Measurements from ENCODE around the gene CNTN1.

The CNTN1 gene

DNA sequence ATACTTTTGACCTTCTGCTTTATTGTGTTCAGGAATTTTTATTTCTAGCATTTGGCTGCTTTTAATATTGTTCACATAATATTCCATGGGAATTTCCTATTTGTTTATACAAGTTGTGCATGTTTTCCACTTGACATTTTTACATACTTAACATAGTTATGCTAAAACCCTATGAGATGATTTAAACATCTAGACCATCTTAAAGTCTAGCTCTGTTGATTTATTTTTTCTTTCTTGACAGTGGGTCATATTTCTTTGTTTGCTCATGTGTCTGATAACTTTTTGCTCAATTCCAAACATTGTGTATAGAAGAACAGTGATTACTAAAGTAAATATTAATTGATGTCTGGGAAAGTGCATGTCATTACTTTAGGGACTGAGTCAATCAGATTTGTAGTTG, 293.8 kb downstream of the CNTN1 start:
- no peak for DNase-seq

DNA sequence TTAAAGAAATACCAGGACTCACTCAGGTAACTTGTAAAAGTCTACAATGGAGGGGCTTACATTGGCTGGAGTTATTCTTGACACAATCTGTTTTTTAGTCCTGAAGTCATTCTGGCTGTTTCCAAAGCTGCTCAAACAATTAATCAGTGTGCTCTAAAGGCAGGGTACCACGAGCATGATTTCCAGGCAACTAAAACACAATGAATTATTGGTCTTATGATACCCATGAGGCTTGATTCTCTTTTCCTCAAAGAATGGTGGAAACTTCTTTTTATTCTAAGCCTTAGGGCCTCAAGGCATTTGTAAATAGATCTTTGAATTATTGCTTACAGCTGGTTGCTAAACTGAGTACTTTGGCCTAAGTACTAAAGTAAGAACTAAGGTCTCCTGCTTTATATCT, 296.1 kb downstream of the CNTN1 start:
- no peak for DNase-seq

DNA sequence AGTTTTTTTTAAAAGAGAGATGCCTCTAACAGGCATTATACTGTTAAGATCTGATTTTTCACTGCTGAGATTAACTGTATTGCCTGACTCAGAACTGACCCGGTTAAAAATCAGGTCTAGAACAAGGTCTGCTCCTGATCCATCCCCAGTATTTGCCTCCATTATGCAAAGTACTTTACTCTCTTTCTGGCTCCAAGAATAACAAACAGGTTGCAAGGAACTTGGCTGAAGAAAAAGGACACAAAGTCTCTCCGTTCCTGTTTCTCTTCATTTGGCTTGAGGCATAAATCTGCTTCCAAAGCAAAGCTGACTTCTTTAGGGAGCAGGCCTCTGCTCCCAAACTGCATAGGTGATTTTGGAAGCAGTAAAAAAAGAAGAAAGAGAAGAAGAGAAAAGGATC, 296.6 kb downstream of the CNTN1 start:
- no peak for DNase-seq

DNA sequence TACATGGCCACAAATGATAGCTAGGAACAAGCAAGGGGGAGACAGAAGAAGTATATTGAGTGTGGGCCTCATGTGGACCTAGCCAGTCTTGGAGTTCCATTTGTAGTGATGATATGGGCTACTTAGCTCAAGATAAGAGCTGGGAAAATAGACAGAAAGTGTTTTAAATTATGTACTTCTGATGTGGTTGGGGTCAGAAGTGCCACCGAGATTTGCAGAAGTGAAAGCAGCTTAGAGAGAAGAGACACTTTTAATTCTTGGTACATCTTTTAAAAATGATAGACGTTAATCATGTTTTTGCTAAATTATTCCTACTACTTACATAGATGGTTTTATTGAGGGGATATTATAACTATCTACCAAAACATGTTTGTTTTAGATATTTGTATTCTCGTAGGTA, 297.5 kb downstream of the CNTN1 start:
- DNase-seq: no peak

DNA sequence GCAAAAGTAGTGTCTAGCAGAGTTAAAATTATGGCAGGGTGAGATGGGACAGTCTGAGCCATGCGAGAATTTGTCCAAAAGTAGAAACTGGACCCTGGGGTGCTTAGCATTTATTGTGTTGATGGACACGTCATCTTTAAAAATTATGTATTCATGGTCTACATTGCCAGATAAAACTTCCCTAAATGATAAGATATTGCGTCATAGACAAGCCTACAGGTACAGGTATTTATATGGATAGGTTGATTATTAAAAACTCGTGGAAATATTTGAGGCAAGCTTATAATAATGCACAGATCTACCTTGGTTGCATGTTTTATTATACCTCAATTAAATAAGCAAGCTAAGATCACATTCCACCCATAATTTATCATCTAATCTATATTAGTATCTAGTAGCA, 299.9 kb downstream of the CNTN1 start:
- no peak for DNase-seq

DNA sequence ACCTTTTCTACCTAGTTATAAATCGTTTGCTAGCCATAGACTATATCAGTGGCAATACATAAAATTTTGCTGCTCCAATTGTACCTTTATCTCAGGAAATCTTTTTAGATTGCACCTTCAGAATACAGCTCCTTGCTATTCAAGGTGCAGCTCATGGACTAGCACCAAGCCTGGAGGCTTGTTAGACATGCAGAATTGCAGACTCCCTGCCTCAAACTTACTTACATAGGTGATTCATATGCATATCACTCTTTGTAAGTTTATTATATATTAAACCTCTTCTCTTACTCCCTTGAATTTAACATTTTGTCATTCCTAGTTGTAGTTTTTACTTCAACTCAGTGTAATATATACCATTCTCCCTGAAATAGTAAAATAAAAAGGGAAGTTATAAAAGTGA, 300.4 kb downstream of the CNTN1 start:
- DNase-seq: no peak

DNA sequence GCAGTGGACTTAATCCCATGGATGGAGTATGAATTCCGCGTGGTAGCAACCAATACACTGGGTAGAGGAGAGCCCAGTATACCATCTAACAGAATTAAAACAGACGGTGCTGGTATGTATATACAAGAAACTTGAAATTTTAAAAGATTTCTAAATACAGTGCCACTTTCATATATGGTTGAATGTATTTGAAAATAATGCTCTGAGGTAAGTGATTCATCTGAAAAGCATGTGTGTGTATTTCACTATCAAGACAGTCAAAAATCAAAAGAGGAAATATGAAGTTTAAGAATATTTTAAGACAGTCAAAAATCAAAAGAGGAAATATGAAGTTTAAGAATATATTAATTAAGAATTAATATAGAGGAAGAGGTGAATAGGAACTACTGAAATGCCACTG, 300.9 kb downstream of the CNTN1 start:
- no peak for DNase-seq

DNA sequence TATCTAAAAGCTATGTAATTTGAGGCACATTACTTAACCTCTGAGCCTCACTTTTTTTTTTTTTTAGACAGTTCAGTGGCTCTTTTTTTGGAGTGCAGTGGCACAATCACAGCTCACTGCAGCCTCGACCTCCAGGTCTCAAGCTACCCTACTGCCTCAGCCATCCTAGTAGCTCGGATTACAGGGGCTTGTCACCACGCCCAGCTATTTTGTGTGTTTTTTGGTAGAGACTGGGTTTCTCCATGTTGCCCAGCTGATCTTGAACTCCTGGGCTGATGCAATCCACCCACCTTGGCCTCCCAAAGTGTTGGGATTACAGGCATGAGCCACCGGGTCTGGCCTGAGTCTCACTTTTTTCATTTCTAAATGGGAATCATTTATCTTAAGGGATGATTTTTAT, 303.9 kb downstream of the CNTN1 start:
- DNase-seq: no peak

DNA sequence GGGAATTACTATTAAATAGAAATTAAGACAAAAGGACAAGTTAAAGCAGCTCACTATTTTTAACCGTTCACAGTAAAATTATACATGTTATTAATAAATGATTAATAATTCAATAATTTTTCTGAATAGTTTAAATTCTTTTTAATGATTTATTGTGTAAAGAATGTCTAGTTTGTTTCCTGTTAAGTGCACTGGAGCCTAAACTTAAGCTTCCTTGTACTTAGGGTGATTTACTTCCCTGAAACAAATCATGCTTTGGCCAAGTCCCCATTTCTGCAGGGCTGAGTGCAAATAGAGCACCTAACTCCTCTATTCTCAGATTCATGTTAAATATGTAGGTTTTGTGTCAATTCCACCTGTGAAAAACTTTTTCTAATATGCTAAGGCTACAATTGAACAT, 307.0 kb downstream of the CNTN1 start:
- DNase-seq: no peak

DNA sequence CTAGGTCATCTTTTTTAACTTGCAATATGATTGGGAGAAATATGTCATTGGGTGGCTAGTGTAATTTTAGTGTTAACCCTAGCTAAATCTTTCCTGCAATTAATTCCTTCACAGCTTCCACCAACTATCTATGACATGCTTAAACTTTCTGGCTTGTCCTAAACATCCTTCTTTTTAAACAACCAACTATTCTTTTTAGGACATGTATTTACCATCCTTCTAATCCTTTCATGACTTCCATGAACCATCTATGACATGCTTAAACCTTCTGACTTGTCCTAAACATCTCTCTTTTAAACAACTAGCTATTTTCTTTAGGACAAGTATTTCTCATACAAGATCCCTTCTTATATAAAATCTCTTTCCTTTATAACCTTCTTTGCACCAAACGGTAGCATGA, 316.2 kb downstream of the CNTN1 start:
- no peak for DNase-seq

DNA sequence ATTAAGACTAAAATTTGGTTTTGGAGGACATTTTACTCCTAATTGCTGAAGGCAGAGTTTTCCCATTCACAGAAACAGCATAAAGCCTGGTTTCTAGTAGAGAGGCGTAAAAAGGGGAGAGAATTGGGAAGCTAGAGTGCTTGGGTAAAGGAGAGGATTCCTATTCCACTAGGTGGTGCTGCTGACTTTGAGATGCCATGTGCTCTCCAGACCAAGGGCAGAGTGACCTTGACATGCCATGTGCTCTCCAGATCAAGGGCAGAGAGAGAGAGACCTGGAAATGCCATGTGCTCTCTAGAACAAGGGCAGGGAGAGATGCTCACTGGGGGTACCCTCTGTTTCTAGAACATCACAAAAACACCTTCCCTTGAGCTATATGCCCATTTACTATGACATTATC, 319.7 kb downstream of the CNTN1 start:
- DNase-seq: no peak

DNA sequence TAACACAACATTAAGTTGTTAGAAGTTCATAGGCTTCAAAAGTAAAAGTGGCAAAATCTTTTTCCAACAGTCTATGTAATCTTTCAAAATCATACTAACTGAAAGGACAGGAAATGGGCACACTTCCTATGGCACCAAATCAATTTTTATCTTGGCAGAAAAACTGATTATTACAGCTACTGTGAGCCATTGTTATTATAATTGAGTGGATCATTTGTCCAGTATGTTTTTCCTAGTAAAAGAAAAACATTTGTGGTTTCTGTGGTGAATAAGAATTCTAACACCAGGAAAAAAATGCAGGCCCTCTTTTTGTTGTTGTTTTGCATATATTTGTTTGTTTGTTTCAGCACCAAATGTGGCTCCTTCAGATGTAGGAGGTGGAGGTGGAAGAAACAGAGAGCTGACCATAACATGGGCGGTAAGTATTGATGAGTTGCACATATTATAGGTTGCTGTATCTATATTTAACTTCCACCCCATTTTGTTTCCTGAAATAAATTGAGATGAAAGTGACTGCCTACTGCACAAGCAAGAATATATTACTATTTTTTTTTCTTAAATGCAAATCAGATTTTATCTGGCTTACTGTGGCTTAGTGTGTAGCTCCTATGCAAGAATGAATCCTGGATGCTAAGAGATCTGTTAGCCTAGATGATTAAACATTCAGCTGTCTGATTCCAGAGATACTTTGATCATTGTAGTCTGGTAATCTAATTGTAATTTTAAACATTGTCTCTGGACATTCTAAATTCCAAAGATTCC, 321.8 kb downstream of the CNTN1 start:
- DNase-seq: no peak

DNA sequence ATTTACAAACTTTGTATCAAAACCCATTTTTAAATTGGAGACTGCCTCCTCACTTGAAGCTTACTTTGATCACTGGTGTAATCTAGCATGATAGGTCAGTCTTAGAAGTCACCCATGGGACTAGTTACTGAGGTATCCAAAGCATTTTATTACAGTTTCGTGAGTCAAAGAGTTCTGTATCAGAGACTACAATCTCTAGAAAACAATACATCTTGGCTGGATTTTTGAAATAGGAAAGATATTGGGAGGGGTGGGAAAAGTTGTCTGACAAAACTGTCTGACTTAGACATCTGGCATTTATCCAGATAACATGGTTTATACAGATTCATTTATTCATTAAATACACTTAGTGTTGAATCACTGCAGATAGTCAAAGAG, 322.4 kb downstream of the CNTN1 start:
- DNase-seq: no peak

DNA sequence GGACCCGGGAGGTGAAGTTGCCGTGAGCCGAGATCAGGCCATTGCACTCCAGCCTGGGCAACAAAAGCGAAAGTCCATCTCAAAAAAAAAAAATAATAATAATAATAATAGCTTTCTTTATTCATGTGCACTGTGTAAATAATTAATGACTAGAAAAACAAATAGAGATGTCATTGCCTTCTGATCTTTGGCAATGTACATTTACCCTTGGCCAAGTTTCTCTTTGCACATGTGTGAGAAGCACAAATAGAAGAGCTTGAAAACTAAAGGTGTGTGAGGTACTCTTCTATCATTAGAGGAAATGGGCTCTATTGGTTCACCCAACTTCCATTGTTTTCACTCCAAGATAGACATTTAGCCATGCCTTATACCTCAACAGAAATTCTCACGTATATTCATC, 325.8 kb downstream of the CNTN1 start:
- DNase-seq: no peak

DNA sequence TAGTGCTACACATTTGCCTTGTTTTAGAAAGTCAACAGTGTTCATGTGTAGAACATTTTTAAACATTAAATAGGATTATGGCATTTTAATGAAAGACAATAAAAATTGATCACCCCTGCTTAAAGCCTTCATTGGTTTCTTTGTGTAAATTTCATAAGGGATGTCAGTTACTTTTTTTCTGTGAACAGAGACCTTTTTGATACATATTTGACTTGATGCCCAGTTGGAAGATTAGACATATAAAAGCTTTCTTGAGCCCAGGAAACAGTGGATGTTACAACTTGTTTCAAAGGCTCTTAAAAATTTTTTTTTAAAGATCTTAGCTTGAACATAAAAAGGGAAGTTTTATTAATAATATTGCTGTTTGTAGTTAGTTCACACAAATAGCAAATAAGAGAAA, 327.2 kb downstream of the CNTN1 start:
- DNase-seq: no peak

DNA sequence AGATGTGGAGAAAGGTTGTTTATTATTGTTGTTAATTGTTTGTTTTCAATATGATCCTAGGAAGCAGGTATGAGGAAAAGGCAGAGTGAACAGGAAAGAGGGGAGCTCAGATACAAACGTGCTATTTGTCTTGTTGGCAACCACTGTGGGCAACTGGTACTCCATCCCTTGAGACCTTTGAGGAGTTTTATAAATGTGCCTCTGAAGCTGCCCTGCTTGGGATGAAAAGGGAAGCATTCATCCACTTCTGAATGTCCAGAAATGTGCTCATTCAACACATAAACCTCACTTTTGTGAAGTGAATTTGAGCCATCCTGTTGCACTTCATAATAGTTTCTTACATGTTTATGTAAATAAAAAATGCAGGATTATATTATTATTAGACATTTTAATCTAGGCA, 331.6 kb downstream of the CNTN1 start:
- DNase-seq: no peak

DNA sequence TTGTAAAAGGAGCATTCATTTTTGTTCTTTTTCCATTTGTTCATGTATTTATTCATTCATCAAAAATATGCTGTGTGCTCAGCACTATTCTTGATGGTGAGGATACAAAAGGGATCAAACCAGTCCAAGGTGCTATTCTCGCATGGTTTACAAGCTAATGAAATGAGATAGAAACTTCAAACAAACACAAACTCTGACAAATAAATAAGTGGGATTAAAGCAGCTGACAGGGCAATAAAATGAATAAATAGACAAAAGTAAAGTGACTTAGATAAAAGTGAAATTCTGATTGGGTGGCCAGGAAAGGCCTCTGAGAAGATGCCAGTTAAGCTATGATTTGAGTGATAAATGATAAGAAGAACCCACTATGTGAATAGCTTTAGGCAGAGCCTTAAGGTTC, 333.9 kb downstream of the CNTN1 start:
- DNase-seq: no peak

DNA sequence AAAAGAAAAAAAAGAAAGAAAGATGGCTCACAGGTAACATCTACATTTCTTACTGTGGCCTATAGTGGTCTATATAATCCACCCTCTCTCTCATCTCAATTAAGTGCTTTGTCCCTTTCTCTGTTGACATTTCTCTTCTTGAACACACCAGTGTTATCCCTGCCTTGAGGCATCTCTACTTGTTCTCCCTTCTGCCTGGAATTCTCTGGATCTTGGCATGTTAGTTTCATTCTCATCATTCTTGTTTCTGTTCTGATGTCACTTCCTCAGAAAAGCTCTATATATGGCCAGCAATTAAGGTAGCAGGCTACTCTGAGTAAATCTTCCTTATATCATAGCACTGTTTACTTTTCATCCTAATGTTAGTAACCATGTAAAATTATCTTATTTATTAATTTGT, 340.1 kb downstream of the CNTN1 start:
- no peak for DNase-seq

DNA sequence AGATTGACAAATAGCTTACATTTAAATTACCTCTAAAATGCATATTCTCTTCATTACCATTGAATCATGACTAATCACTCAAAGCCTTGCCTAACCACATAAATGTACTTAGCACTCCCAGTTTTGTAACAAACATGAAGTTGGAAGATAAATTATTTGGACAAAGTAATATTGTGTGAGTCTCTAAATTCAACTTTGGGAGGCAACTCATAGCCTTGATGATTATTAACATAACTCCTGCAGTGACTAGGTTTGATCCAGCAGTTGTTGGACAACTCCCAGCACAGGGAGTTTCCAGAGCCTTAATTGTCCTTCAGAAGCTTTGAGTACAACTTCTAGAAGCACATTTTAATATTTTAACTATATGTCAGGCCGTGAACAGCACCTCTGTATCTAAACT, 342.4 kb downstream of the CNTN1 start:
- DNase-seq: no peak

DNA sequence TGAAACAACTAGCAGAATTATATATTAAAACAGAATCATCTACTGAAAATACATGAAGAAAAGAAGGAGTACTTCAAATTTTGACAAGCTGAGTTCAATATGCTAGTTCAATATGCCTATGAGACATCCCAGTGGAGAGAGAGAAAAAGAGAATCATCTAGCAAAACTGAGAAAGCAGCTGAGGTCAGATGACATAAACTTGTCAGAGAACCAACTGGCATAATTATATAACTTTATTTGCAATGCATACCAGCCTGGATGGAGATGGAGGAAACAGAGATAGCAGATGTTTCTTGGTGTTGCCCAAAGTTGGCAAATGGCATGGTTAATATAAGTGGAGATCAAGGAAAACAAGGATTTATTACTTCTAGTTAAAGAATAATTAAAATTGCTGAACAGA, 347.2 kb downstream of the CNTN1 start:
- DNase-seq: no peak

DNA sequence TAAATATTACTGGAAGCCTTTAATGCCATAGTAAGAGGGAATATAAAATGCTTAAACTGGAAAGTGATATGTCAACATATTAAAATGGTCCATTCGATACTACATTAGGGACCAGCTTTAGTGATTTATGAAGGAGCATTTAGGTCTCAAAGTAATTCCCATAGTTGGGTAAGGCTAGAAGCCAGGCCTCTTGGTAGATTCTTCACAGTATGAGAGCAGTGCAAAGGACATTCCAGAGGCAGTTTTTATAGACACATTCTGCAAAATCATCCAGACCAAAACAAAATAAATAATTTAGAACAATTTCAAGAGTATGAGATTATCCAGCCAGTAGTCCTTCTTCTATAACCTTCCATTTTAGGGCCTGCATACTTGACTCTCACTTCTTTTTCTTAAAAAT, 353.3 kb downstream of the CNTN1 start:
- DNase-seq: no peak

DNA sequence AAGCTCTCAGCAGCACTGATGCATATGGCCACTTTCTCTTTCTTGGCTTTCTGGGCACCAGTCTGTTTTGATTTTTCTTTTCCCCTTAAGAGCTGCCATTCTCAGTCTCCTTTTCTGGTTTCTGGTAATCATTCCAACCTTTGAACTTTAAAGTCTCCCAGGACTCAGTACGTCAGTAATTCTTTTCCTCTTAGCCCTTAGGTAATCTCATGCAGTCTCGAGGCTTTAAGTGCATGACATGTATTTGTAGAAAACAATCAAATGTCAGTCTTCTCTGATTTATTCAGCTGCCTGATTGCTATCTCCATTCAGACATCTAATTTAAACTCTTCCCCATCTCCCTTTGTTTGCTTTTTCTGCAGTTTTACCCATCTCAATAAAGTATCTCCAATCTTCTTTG, 356.8 kb downstream of the CNTN1 start:
- no peak for DNase-seq

DNA sequence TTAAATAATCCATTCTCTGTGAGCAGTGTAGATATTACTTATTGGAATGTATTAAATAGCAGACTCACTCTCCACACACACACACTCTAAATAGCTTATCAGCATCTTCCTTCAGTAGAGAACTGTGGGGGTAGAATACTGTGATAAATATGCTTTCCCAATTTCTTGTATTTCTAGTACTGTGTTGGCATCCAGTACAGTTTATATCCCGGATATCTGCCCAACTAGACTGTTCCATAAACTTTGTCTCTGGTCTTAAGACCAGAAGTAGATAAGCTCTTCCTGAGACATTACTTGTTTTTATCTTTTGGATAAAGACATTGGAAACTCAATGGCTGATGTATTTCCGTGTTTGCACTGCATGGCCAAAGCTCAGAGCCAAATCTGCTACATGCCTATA, 359.7 kb downstream of the CNTN1 start:
- no peak for DNase-seq

DNA sequence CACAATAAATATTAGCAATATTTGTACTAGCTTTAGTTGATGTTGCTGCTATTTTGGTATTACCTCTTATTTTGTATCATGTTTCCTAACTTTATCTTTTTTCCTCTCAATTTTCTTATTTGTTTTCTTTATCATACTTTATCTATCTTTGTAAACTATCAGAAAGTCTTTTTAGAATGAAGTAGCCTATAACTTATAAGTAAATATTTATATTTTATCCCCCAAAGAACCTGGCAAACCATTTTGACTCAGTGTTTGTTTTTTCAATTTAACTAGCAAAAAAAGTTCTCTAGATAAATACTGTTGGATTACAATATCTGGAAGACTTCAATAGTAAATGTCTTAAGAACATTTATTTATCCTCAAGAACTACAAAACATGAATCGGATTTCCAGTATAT, 360.2 kb downstream of the CNTN1 start:
- DNase-seq: no peak

DNA sequence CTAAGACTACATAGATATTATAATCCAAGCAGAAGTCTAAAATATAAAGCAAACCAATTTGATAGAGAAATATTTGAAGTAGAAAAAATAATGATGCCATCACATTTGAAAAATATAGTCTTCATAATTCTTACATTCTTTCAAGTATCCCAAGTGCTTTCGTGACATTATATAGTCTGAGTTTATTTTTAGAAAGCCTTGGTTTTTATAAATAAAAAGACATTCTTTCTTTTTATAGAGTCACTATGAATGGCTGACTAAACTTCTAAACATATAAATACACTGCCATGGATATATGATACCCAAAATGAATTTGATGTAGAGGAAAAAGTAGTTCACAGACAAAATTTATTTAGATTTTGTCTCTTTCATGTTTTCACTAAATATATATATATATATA, 360.8 kb downstream of the CNTN1 start:
- no peak for DNase-seq
